ENCODE results near the gene KIAA0513.

Gene KIAA0513

GRCh38 chr16:85138825-85139627 lies 111.4 kb downstream of the KIAA0513 start:
- DNase-seq = no peak

- DNase-seq = no peak
These were observed 112.3 kb downstream of the KIAA0513 start for GRCh38 chr16:85139881-85140339.

DNA sequence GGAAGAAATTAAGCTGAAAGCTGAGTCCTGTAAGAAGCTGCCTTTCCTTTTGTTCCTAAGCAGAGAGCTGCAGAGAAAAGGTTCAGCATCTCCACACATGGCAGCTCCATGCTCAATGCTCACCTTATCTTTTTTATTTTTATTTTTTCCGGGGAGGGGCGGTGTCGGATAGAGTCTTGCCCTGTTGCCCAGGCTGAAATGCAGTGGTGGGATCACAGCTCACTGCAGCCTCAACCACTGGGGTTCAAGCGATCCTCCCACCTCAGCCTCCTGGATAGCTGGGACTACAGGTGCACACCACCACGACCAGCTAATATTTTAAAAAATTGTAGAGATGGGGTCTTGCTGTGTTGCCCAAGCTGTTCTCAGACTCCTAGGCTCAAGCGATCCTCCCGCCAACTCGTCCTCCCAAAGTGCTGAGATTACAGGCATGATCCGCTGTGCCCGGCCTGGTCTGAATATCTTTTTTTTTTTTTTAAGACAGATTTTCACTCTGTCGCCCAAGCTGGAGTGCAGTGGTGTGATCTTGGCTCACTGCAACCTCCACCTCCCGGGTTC lies 112.9 kb downstream of the KIAA0513 start:
- no peak for DNase-seq

- no peak for DNase-seq
These were observed 114.0 kb downstream of the KIAA0513 start for GRCh38 chr16:85141491-85142128.

DNA sequence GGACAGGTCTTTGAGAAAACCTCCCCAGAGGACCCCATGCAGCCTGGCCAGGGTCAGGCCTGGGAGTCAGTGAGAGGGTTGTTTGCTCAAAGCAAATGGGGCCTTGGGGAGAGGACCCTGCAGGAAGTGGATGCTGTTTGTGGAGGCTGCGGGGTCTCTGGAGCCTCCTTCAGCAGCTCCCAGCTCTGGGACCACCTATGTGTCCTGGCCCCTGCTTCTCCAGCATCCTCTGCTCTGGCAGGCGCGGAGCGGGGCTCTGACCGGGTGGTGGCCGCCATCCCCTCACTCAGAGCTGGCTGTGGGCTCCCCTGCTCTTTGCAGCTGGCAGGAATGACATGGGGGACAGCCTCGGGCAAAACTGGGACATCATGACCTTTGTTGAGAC lies 114.5 kb downstream of the KIAA0513 start:
- no peak for DNase-seq

GRCh38 chr16:85142771-85143211 lies 115.2 kb downstream of the KIAA0513 start:
- no peak for DNase-seq

All from stimulated activated CD4-positive, alpha-beta T cell treated with anti-CD3 and anti-CD28 coated beads, Interleukin-4, amount 100 ng/mL, for 4 hours (primary cell).